Brain microvascular endothelial cell (primary cell): ENCODE measurements around the gene SPCS1.

Source experiments
- DNase-seq: peaks from one replicate; pipeline ENCODE4 v3.0.0-alpha.2; 2020
- H3K27ac ChIP-seq: fragments of 250-450 bp; sonication (Bioruptor Pico); 2 replicates; pipeline ENCODE4 v1.5.1; 2020; ENCODE audit warnings: mild to moderate bottlenecking, moderate library complexity
- H3K27me3 ChIP-seq: fragments of 250-450 bp; sonication (Bioruptor Pico); replicated peaks from 2 replicates; pipeline ENCODE4 v1.5.1; 2020; ENCODE audit warnings: mild to moderate bottlenecking
- H3K36me3 ChIP-seq: fragments of 250-450 bp; sonication (Bioruptor Pico); replicated peaks from 2 replicates; pipeline ENCODE4 v1.5.1; 2020; ENCODE audit warnings: mild to moderate bottlenecking
- H3K4me3 ChIP-seq: 2 replicates; pipeline ENCODE4 v1.5.1; 2011; ENCODE audit warnings: low read depth, mild to moderate bottlenecking, control low read depth, low read length, moderate library complexity
- CTCF ChIP-seq: IDR thresholded peaks from 2 replicates; pipeline ENCODE4 v1.5.1; 2011; ENCODE audit warnings: low read depth, mild to moderate bottlenecking, moderate library complexity, low read length, control low read depth, inconsistent platforms; ENCODE audit errors: missing control alignments
- in situ Hi-C: cut with HindIII; loops from 2 replicates; pipeline ENCODE4 v1.10.0; 2017; ENCODE audit warnings: low sequenced_read_pairs, low pct_ligation_motif_present

The SPCS1 gene

GRCh38 chr3:52752045-52752660, 46.2 kb downstream of the SPCS1 start:
- TF ChIP-seq CTCF = no peak
- Histone ChIP-seq H3K4me3 (no peak overlapping the region), H3K27ac (no peak overlapping the region), H3K27me3 (no peaks in the 10 kb centered on the region), H3K36me3 (peaks cover 29% of the 10 kb centered on the region)
- in situ Hi-C loops = no loop called here
- no peak for DNase-seq

GRCh38 chr3:52754373-52754772, 48.5 kb downstream of the SPCS1 start:
- Histone ChIP-seq H3K27ac (no peak overlapping the region), H3K27me3 (no peaks in the 10 kb centered on the region), H3K36me3 (peaks cover 26% of the 10 kb centered on the region), H3K4me3 (no peak overlapping the region)
- in situ Hi-C loops = no loop called here
- no peak for DNase-seq
- TF ChIP-seq CTCF = no peak

- H3K27me3 ChIP-seq = no peaks in the 10 kb centered on the region
- no peak overlapping the region for H3K27ac ChIP-seq
- H3K36me3 ChIP-seq = peaks cover 14% of the 10 kb centered on the region
- no peak for DNase-seq
- in situ Hi-C loops = no loop called here
- no peak for TF ChIP-seq CTCF
- no peak overlapping the region for H3K4me3 ChIP-seq
These were observed 50.2 kb downstream of the SPCS1 start for GRCh38 chr3:52756141-52756540.
